GM18507 (cell line): ENCODE results near the gene GPR3.

Source experiments
- DNase-seq: peaks from one replicate; pipeline ENCODE4 v3.0.0; 2011; ENCODE audit warnings: low read depth; ENCODE audit not compliant: insufficient read length; ENCODE audit errors: extremely low spot score
- FAIRE-seq: peaks from 2 replicates; lab custom pipeline; 2011; peaks lifted over from hg19 to GRCh38; lab: Jason Lieb, UNC

GPR3 gene

GRCh38 chr1:27392096-27392777 lies at the start of gene GPR3:
Gene GPR3, plus strand, starts transcription at chr1:27392622. Its CDS starts 1,177 bp downstream, at chr1:27393799.
- peak; percentile 90 for DNase-seq
- FAIRE-seq = peak; percentile 84

GRCh38 chr1:27342778-27343638 lies 49.4 kb upstream of the GPR3 start:
- FAIRE-seq (no peak), DNase-seq (no peak)

- FAIRE-seq = peak; percentile 70
- no peak for DNase-seq
These were observed 48.8 kb upstream of the GPR3 start for GRCh38 chr1:27343639-27344025.

- DNase-seq = no peak
- no peak for FAIRE-seq
These were observed 47.1 kb upstream of the GPR3 start for GRCh38 chr1:27345272-27345671.

- DNase-seq (no peak), FAIRE-seq (no peak)
These were observed 46.1 kb upstream of the GPR3 start for GRCh38 chr1:27346357-27346756.

- DNase-seq (no peak), FAIRE-seq (no peak)
These were observed 45.3 kb upstream of the GPR3 start for GRCh38 chr1:27346991-27347624.

DNA sequence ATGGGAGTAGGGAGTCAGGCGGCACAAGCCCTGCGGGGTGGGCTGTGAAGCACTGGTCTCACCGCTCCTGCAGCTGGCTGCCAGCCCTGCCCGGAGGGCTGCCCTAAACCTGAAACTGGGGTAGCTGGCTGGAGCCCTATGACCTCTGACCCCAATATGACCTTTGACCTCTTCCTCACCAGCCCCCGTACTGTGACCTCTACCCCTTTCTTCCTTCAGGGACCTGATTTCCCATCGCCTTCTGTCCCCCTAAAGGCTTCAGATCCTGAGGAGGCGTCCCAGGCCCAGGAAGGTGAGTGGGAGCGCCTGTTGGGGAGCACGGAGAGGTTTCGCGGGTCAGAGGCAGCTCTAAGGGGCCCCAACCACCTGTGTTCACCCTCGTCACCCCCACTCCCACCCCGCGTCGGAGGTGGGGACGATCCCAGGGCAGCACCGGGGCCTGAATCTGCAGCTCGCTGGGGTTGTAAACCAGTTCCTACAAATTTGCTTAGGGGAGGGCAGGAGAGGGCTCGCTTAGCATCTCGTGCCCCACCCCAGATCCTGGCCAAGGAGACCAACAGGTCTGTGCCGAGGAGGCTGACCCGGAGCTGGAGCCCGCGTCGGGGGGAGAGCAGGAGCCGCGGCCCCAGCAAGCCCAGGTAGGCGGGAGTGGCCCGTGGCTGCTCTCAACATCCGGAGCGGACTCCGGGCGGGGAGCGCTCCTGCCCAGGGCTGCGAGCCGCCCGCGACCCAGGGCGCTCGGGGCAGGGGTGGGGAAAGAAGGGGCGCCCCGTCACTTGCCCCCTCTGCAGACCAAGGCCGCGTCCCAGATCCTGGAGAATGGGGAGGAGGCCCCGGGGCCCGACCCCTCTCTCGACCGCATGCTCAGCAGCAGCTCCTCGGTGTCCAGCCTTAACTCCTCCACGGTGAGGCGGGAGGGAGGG lies 43.3 kb upstream of the GPR3 start:
- DNase-seq = no peak
- FAIRE-seq = no peak

GRCh38 chr1:27349784-27350662 lies 42.4 kb upstream of the GPR3 start:
- FAIRE-seq (no peak), DNase-seq (no peak)

DNA sequence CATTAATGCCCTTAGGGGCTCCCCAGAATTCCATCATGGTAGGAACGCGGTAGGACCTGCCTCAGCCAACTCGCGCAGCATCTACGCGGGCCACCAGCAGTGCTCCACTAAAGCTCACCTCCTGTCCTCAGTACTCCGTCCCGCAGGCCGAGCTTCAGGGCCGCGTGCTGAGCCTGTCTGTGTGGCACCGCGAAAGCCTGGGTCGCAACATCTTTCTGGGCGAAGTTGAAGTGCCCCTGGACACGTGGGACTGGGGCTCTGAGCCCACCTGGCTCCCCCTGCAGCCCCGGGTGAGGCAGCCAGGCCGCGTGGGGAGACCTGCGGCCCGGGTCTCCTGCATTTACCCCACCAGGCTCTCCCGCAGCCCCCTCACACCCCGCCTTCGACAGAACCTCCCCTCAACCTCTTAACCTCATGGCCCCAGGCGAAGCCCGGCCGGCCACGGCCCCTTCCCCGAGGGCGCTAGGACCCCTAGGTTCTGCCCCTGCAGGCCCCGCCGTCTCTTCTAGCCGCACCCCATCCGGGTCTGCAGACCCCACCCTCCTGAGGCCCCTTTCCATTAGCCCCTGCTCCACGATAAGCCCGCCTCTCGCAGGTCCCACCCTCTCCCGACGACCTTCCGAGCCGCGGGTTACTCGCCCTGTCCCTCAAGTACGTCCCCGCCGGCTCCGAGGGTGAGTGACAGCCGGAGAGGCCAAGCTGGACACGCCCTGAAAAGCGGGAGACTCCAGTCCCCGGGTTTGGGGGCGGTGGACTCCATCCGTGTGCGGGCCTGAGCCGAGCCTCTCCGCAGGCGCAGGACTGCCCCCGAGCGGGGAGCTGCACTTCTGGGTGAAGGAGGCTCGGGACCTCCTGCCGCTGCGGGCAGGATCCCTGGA lies 41.5 kb upstream of the GPR3 start:
- DNase-seq (no peak), FAIRE-seq (no peak)

DNA sequence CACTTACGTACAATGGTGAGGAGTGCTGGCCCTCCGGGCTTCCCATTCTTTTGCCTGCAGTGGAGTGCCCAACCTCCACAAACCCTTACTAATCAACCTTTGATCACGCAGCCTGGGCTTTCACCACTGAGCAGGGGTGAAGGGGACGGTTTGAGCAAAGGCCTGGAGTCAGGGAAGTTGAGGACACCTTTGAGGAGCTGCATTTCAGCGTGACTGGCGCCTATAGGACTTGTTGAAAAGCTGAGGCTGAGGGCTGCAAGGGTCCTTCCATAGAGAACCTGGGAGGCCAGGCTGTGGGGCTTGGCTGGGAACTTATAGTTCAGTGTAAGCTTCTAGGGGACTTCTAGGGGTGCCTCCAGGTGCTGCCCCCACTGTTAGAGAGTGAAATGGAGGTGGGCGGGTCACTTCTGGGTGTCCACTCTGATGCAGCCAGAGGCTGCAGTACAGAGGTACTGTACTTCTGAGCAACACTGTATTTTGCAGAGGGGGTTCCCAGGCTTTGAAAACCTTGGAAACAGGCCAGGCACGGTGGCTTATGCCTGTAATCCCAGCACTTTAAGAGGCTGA lies 40.8 kb upstream of the GPR3 start:
- DNase-seq = no peak
- no peak for FAIRE-seq

GRCh38 chr1:27353166-27353565 lies 39.3 kb upstream of the GPR3 start:
- DNase-seq (no peak), FAIRE-seq (no peak)

- FAIRE-seq (no peak), DNase-seq (no peak)
These were observed 38.8 kb upstream of the GPR3 start for GRCh38 chr1:27353629-27354028.

- no peak for FAIRE-seq
- DNase-seq = no peak
These were observed 36.7 kb upstream of the GPR3 start for GRCh38 chr1:27355683-27356082.

- FAIRE-seq (no peak), DNase-seq (no peak)
These were observed 36.2 kb upstream of the GPR3 start for GRCh38 chr1:27356277-27356618.

GRCh38 chr1:27356619-27357280 lies 35.7 kb upstream of the GPR3 start:
- FAIRE-seq (no peak), DNase-seq (no peak)

DNA sequence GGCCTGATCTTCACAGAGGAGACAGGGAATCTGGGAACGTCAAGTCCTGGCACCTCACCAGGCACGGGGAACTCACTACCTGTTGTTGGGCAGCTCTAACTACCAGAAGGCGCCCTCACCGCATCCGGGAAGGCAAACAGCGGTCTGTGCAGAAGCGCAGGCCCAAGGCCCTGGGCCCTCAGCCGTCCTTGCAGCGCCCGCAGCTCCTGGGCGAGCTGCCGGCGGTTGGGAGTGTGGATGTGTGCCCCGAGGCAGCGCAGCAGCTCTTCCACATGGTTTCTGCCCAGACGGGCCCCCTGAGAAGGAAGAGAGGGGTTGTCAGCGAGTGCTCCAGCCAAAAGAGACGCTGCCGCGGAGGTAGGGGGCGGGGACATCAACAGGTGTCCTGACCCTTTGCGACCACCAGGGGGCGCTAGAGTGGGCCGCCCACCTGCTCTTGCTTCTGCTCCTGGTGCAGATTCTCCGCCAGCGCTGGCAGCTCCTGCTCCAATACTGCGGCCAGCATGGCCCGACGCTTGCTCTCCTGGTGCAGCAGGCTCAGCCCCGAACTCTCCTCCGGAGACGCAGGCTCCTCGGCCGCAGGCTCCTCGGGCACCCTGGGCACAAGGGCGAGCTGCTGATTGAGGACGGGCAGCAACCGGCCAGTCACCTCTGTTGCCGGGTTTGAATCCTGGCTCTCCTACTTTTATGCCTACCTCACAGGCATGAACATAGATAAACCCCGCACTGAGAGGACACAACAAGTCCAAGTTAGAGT lies 35.0 kb upstream of the GPR3 start:
- peak; percentile 83 for DNase-seq
- peak; percentile 85 for FAIRE-seq
